AG04450 (cell line): ENCODE data around the gene COL5A1. TPM values are rescaled to one million over a fixed set of nuclear protein-coding genes. Genes with fewer than 3 reads are reported as not detected.

Experiments
- CTCF ChIA-PET: fragments of 300-600, 350-600 bp; formaldehyde crosslinking; extraction: SDS; loops from one replicate; lab custom pipeline; 2022; ENCODE audit warnings: antibody characterized with exemption, inconsistent platforms; lab: Charles Lee
- POLR2A ChIA-PET: fragments of 350-600 bp; formaldehyde crosslinking; extraction: SDS; loops from one replicate; lab custom pipeline; 2021; ENCODE audit warnings: antibody characterized with exemption, inconsistent platforms; lab: Yijun Ruan, JAX
- DNase-seq: peaks from one replicate; pipeline ENCODE4 v3.0.0-alpha.2; 2011; ENCODE audit warnings: low read depth, low spot score
- H3K27ac ChIP-seq: one replicate; pipeline ENCODE4 v1.5.1; 2012; ENCODE audit warnings: low read depth, low read length, control low read depth
- H3K27me3 ChIP-seq: one replicate; pipeline ENCODE4 v1.6.0; 2012; ENCODE audit warnings: low read length; ENCODE audit not compliant: control insufficient read depth, insufficient read depth
- H3K4me3 ChIP-seq: 2 replicates; pipeline ENCODE4 v1.5.1; 2011; ENCODE audit warnings: mild to moderate bottlenecking, low read depth, low read length, control low read depth
- H3K9me3 ChIP-seq: 2 replicates; pipeline ENCODE4 v1.5.1; 2012; ENCODE audit warnings: low read length; ENCODE audit not compliant: control insufficient read depth, insufficient read depth
- CTCF ChIP-seq: IDR thresholded peaks from 2 replicates; pipeline ENCODE4 v1.5.1; 2011; ENCODE audit warnings: low read depth, low read length, control low read depth, inconsistent platforms
- polyA plus RNA-seq: library from polyadenylated mRNA; depleted of rRNA; stranded (reverse); fragments of >200 nt; gene quantifications from 2 replicates; pipeline ENCODE4 v1.2.3, GENCODE V29; 2011

COL5A1 gene
- polyA plus RNA-seq, 1 experiment = 73.3 TPM

GRCh38 chr9:134863306-134863902 lies 221.8 kb downstream of the COL5A1 start:
- DNase-seq = no peak
- Histone ChIP-seq H3K9me3 (peaks cover 4% of the 10 kb centered on the region), H3K27me3 (peaks cover 4% of the 10 kb centered on the region), H3K27ac (no peak overlapping the region), H3K4me3 (no peak overlapping the region)
- no peak for TF ChIP-seq CTCF
- CTCF ChIA-PET = no interaction called here
- POLR2A ChIA-PET = no interaction called here

- Histone ChIP-seq H3K27me3 (peaks cover 4% of the 10 kb centered on the region), H3K27ac (no peak overlapping the region), H3K4me3 (no peak overlapping the region), H3K9me3 (peaks cover 7% of the 10 kb centered on the region)
- TF ChIP-seq CTCF = no peak
- CTCF ChIA-PET = no interaction called here
- POLR2A ChIA-PET = no interaction called here
- no peak for DNase-seq
Measured at GRCh38 chr9:134863941-134864820, 222.6 kb downstream of the COL5A1 start.

DNA sequence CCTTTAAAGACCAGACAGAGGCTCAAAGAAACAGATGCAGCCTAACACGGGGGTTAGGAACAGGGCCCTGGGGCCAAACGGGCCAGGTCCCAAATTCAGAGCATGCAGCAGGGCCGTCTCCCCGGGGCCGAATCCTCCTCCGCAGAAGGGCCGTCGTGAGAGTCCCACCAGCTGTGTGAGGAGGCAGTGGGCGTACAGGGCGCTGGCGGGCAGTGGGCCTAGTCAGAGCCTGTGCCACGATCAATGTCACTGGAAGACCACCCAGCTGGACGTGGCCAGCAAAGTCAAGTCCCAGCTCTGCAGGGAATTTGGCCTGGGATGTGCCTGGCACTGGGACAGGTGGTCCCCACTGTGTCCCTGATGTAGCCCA lies 223.2 kb downstream of the COL5A1 start:
- ChIA-PET POLR2A (no interaction called here), CTCF (no interaction called here)
- Histone ChIP-seq H3K4me3 (no peak overlapping the region), H3K27ac (no peak overlapping the region), H3K9me3 (peaks cover 7% of the 10 kb centered on the region), H3K27me3 (peaks cover 4% of the 10 kb centered on the region)
- TF ChIP-seq CTCF = no peak
- DNase-seq = no peak

DNA sequence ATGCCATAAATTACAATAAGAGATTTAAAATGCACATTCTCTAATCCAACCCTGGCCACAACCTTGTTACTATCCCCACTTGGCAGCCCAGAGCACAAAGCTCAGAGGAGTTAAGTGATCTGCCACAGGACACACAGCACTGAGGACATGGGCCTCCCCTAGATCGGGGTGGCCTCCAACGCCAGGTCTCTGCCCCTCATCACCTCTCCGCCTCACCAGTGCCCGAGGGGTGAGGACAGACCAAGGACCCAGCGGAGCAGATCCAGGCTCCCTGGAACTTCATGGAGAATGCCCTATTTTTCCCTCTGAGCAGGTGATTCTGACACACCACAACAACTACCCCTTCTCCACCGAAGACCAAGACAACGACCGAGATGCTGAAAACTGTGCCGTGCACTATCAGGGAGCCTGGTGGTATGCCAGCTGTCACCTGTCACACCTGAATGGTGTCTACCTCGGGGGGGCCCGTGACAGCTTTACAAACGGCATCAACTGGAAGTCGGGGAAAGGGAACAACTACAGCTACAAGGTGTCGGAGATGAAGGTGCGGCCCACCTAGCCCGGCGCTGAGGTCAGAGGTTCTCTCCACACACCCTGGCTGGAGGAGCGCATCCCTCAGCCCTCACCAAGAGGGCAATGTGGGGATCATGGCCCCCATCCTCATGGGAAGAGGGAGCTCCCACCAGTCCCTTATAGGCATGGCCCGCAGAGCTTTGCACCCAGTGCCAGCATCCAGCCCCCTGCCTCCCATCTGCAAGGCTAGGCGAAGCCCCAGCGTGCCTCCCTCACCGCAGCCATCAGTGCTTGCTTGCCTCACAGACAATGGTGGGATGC lies 226.5 kb downstream of the COL5A1 start:
- no peak for TF ChIP-seq CTCF
- H3K4me3 ChIP-seq = no peak overlapping the region
- H3K27ac ChIP-seq = no peak overlapping the region
- ChIA-PET CTCF (no interaction called here), POLR2A (no interaction called here)
- H3K9me3 ChIP-seq = peaks cover 3% of the 10 kb centered on the region; the same call in 1 of the 2 replicates
- peaks cover 15% of the 10 kb centered on the region for H3K27me3 ChIP-seq
- no peak for DNase-seq
